HUDEP-2 (cell line): ENCODE measurements around the gene CPNE2.

ENCODE experiments used
- DNase-seq, 76 experiments: peaks; one replicate each; lab custom pipeline; 2025; ENCODE audit not compliant: unreplicated experiment in 76 of 76; lab: John Stamatoyannopoulos, UW

Gene CPNE2

GRCh38 chr16:57118461-57119084, 26.2 kb downstream of the CPNE2 start:
- no peak for DNase-seq

- peak in 2 of 76 experiments; percentile 12 to 16 for DNase-seq
Observed at GRCh38 chr16:57123216-57123973, 31.0 kb downstream of the CPNE2 start.

- no peak for DNase-seq
Observed at GRCh38 chr16:57123974-57124674, 31.7 kb downstream of the CPNE2 start.

- DNase-seq = no peak
Observed at GRCh38 chr16:57125376-57125775, 33.0 kb downstream of the CPNE2 start.

- DNase-seq = no peak
Observed at GRCh38 chr16:57125969-57126368, 33.6 kb downstream of the CPNE2 start.

GRCh38 chr16:57126411-57126810, 34.0 kb downstream of the CPNE2 start:
- no peak for DNase-seq

GRCh38 chr16:57127037-57127763, 34.8 kb downstream of the CPNE2 start:
- no peak for DNase-seq

- no peak for DNase-seq
Observed at GRCh38 chr16:57127836-57128235, 35.5 kb downstream of the CPNE2 start.

GRCh38 chr16:57128771-57129389, 36.5 kb downstream of the CPNE2 start:
- no peak for DNase-seq

- DNase-seq = no peak
Observed at GRCh38 chr16:57130950-57131321, 38.6 kb downstream of the CPNE2 start.

GRCh38 chr16:57131351-57131970, 39.1 kb downstream of the CPNE2 start:
- DNase-seq = no peak

- no peak for DNase-seq
Observed at GRCh38 chr16:57132470-57132869, 40.1 kb downstream of the CPNE2 start.

GRCh38 chr16:57133031-57133430, 40.6 kb downstream of the CPNE2 start:
- no peak for DNase-seq

- no peak for DNase-seq
Observed at GRCh38 chr16:57133886-57134285, 41.5 kb downstream of the CPNE2 start.

- DNase-seq = no peak
Observed at GRCh38 chr16:57134982-57135381, 42.6 kb downstream of the CPNE2 start.

- no peak for DNase-seq
Observed at GRCh38 chr16:57137043-57137442, 44.7 kb downstream of the CPNE2 start.

- no peak for DNase-seq
Observed at GRCh38 chr16:57137566-57138273, 45.3 kb downstream of the CPNE2 start.

- no peak for DNase-seq
Observed at GRCh38 chr16:57138281-57138935, 46.0 kb downstream of the CPNE2 start.
